CD4-positive, alpha-beta T cell (primary cell): ENCODE measurements around the gene SDK2. TPM values are rescaled to one million over a fixed set of nuclear protein-coding genes. Genes with fewer than 3 reads are reported as not detected.

Experiments
- ATAC-seq: fragments of 200-7000 bp; cut with Tn5 transposase; one replicate; pipeline ENCODE4 v1.10.0; 2022; ENCODE audit warnings: mild to moderate bottlenecking; ENCODE audit not compliant: poor library complexity
- CTCF ChIA-PET: fragments of 350-600 bp; sonication (Branson Sonifier 250); formaldehyde crosslinking; loops from one replicate; lab custom pipeline; 2021; ENCODE audit warnings: antibody characterized with exemption, inconsistent platforms; lab: Charles Lee
- POLR2A ChIA-PET: fragments of 350-600 bp; sonication (Branson Sonifier 250); formaldehyde crosslinking; loops from one replicate; lab custom pipeline; 2021; ENCODE audit warnings: antibody characterized with exemption, inconsistent platforms; lab: Charles Lee
- DNase-seq, 14 experiments: peaks; one replicate each; pipeline ENCODE4 v3.0.0-alpha.2; 2013 to 2020; ENCODE audit warnings: mixed read lengths in 2 of 14
- H3K27ac ChIP-seq, 2 donors: one replicate each; pipeline versions ENCODE4 v1.5.1 to v1.7.0; 2013; ENCODE audit warnings: low read length in 2 of 2, low read depth in 1 of 2, mild to moderate bottlenecking in 1 of 2
- H3K27me3 ChIP-seq, 2 experiments: 1 replicate in 1 of 2; 2 replicates in 1 of 2; pipeline versions ENCODE4 v1.6.1 to v1.7.0; 2013; ENCODE audit warnings: low read length in 2 of 2, control low read depth in 1 of 2, mild to moderate bottlenecking in 1 of 2, moderate library complexity in 1 of 2; ENCODE audit not compliant: insufficient read depth in 2 of 2, control insufficient read depth in 1 of 2
- H3K36me3 ChIP-seq: one replicate; pipeline ENCODE4 v1.6.1; 2013; ENCODE audit warnings: low read length, control low read depth; ENCODE audit not compliant: insufficient read depth
- H3K4me1 ChIP-seq: one replicate; pipeline ENCODE4 v1.6.1; 2013; ENCODE audit warnings: low read length, control low read depth; ENCODE audit not compliant: insufficient read depth
- H3K4me3 ChIP-seq: one replicate; pipeline ENCODE4 v1.5.1; 2013; ENCODE audit warnings: mild to moderate bottlenecking, low read length, moderate library complexity
- H3K9me3 ChIP-seq, 2 experiments: 1 replicate in 1 of 2; 2 replicates in 1 of 2; pipeline versions ENCODE4 v1.6.1 to v1.7.0; 2013; ENCODE audit warnings: low read length in 2 of 2, mild to moderate bottlenecking in 2 of 2, control low read depth in 1 of 2, moderate library complexity in 1 of 2; ENCODE audit not compliant: control insufficient read depth in 1 of 2, insufficient read depth in 1 of 2
- H3K27ac Mint-ChIP-seq: one replicate; pipeline ENCODE4 v1.8.0; 2020; ENCODE audit warnings: mixed read lengths
- H3K27me3 Mint-ChIP-seq: one replicate; pipeline ENCODE4 v1.8.0; 2021; ENCODE audit warnings: mixed read lengths
- H3K36me3 Mint-ChIP-seq: one replicate; pipeline ENCODE4 v1.8.0; 2021; ENCODE audit warnings: low read depth, mixed read lengths
- H3K4me1 Mint-ChIP-seq: one replicate; pipeline ENCODE4 v1.8.0; 2021; ENCODE audit warnings: low read depth, mixed read lengths
- H3K4me3 Mint-ChIP-seq: one replicate; pipeline ENCODE4 v1.8.0; 2020; ENCODE audit warnings: mild to moderate bottlenecking, mixed read lengths
- H3K9me3 Mint-ChIP-seq: one replicate; pipeline ENCODE4 v1.8.0; 2020; ENCODE audit warnings: mixed read lengths
- CTCF ChIP-seq: fragments of 200-600 bp; IDR thresholded peaks from one replicate; pipeline ENCODE4 v1.8.0; 2022; ENCODE audit warnings: antibody characterized with exemption, mild to moderate bottlenecking
- intact Hi-C, 2 experiments: fragments of 100-400 bp; cut with DNase I in 1 of 2; cut with micrococcal nuclease in 1 of 2; formaldehyde crosslinking; loops; one replicate each; pipeline versions ENCODE4 v1.15.1 to v1.9.0; 2023 to 2025; cut with DNase I, micrococcal nuclease
- total RNA-seq, 174 experiments: library from RNA in 2 of 174; stranded (reverse) in 2 of 174; gene quantifications; one replicate each; pipeline ENCODE4 v1.2.3 and lab custom pipeline; 2021 to 2026

SDK2 gene
- total RNA-seq, 2 experiments from 2014 or later = 8.1 to 8.2 TPM

DNA sequence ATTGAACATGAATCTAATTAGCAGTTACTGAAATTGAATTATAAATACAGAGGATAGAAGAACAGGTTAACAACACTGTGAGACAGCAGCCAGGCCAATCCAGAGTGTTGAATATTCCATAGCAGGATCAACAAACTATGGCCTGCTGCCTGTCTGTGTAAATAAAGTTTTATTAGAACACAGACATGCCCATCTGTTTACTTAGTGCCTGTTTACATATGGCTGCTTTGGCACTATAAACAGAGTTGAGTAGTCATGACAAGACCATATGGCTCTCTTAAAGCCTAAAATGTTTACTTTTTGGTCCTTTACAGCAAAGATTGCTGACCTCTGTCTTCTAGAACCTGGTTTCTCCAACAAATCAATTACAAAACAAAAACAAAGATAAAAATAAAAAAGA is 217.0 kb downstream of the SDK2 start:
- Histone ChIP-seq H3K36me3 (no peaks in the 10 kb centered on the region), H3K4me1 (peaks cover 9% of the 10 kb centered on the region), H3K27ac (no peak overlapping the region), H3K4me3 (no peak overlapping the region), H3K27me3 (no peaks in the 10 kb centered on the region), H3K9me3 (no peaks in the 10 kb centered on the region)
- no peak overlapping the region for H3K4me3 Mint-ChIP-seq
- no peaks in the 10 kb centered on the region for H3K27me3 Mint-ChIP-seq
- peaks cover 14% of the 10 kb centered on the region for H3K4me1 Mint-ChIP-seq
- POLR2A ChIA-PET = no interaction called here
- no peak overlapping the region for H3K27ac Mint-ChIP-seq
- DNase-seq (no peak), ATAC-seq (no peak)
- CTCF ChIA-PET = no interaction called here
- no peak for TF ChIP-seq CTCF
- intact Hi-C loops = loop anchor here in 1 of 2 experiments (5.0 kb wide), 1 partner anchor 165 kb away; no protein-coding TSS in a partner anchor
- H3K9me3 Mint-ChIP-seq = no peaks in the 10 kb centered on the region
- peaks cover 8% of the 10 kb centered on the region for H3K36me3 Mint-ChIP-seq

GRCh38 chr17:73424571-73424970 is 219.7 kb downstream of the SDK2 start:
- Histone ChIP-seq H3K9me3 (no peaks in the 10 kb centered on the region), H3K4me1 (peaks cover 2% of the 10 kb centered on the region), H3K27me3 (no peaks in the 10 kb centered on the region), H3K36me3 (no peaks in the 10 kb centered on the region), H3K4me3 (no peak overlapping the region), H3K27ac (no peak overlapping the region)
- H3K4me1 Mint-ChIP-seq = peaks cover 3% of the 10 kb centered on the region
- H3K27ac Mint-ChIP-seq = no peak overlapping the region
- CTCF ChIA-PET = no interaction called here
- H3K4me3 Mint-ChIP-seq = no peak overlapping the region
- peaks cover 28% of the 10 kb centered on the region for H3K36me3 Mint-ChIP-seq
- no peaks in the 10 kb centered on the region for H3K9me3 Mint-ChIP-seq
- no peak for DNase-seq
- TF ChIP-seq CTCF = no peak
- no peaks in the 10 kb centered on the region for H3K27me3 Mint-ChIP-seq
- POLR2A ChIA-PET = no interaction called here
- intact Hi-C loops = no loop called here
- no peak for ATAC-seq

GRCh38 chr17:73423806-73424205 is 220.4 kb downstream of the SDK2 start:
- no peaks in the 10 kb centered on the region for H3K9me3 Mint-ChIP-seq
- no peaks in the 10 kb centered on the region for H3K9me3 ChIP-seq
- H3K36me3 ChIP-seq = no peaks in the 10 kb centered on the region
- H3K27me3 Mint-ChIP-seq = no peaks in the 10 kb centered on the region
- H3K4me3 ChIP-seq = no peak overlapping the region
- H3K27ac Mint-ChIP-seq = no peak overlapping the region
- H3K27me3 ChIP-seq = no peaks in the 10 kb centered on the region
- CTCF ChIA-PET = no interaction called here
- no peaks in the 10 kb centered on the region for H3K4me1 ChIP-seq
- TF ChIP-seq CTCF = no peak
- no peak overlapping the region for H3K27ac ChIP-seq
- DNase-seq (no peak), ATAC-seq (no peak)
- no peak overlapping the region for H3K4me3 Mint-ChIP-seq
- H3K4me1 Mint-ChIP-seq = no peaks in the 10 kb centered on the region
- H3K36me3 Mint-ChIP-seq = peaks cover 28% of the 10 kb centered on the region
- POLR2A ChIA-PET = no interaction called here
- intact Hi-C loops = no loop called here
